Measurements from ENCODE around the gene H6PD.
A peak's percentile ranks its signal among the peaks of the same experiment; 100 is the strongest.

The H6PD gene

DNA sequence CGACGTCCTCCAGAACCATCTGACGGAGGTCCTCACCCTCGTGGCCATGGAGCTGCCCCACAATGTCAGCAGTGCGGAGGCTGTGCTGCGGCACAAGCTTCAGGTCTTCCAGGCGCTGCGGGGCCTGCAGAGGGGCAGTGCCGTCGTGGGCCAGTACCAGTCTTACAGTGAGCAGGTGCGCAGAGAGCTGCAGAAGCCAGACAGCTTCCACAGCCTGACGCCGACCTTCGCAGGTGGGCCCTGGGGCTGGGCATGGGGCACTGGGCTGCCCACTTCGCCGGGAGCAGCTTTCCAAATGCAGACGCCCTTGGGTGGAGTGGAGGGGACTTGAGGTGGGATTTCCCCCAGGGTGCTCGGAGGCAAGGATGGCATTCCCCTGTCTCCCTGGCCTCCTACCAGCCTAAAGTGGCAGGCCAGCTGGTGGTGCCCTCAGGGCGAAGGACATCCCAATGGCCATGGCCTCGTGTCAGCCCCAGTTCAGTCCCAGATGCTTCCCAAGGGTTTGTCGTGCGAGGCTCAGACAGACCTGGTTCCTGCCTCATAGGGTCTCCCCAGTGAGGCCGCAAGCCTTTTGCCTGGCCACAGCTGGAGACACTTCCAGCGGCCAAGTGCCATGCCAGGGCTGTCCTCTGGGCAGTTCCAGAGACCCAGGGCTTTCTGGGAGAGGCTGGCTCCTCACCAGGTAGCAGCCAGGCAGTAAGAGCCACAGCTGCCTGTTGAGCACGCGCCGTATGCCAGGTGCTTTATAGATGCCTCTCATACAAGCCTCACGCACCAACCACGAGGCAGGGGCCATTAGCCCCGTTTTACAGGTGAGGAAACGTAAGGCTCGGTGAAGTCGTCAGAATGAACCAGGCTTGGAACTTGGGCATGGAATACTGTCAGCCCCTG lies 27.8 kb downstream of the H6PD start:
- no peak for DNase-seq

DNA sequence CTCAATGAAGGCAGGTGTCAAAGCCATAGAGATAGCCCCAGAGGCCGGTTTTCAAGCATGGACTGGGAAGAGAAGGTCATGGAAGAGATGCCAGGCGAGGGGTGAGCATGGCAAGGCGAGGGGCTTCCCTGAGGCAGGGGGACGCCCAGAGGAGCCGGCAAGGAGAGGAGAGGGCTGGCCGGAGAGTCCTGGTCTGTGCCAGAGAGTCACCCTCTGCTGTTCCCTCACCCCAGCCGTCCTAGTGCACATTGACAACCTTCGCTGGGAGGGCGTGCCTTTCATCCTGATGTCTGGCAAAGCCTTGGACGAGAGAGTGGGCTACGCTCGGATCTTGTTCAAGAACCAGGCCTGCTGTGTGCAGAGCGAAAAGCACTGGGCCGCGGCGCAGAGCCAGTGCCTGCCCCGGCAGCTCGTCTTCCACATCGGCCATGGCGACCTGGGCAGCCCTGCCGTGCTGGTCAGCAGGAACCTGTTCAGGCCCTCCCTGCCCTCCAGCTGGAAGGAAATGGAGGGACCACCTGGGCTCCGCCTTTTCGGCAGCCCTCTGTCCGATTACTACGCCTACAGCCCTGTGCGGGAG lies 28.8 kb downstream of the H6PD start:
- DNase-seq, result no peak

DNA sequence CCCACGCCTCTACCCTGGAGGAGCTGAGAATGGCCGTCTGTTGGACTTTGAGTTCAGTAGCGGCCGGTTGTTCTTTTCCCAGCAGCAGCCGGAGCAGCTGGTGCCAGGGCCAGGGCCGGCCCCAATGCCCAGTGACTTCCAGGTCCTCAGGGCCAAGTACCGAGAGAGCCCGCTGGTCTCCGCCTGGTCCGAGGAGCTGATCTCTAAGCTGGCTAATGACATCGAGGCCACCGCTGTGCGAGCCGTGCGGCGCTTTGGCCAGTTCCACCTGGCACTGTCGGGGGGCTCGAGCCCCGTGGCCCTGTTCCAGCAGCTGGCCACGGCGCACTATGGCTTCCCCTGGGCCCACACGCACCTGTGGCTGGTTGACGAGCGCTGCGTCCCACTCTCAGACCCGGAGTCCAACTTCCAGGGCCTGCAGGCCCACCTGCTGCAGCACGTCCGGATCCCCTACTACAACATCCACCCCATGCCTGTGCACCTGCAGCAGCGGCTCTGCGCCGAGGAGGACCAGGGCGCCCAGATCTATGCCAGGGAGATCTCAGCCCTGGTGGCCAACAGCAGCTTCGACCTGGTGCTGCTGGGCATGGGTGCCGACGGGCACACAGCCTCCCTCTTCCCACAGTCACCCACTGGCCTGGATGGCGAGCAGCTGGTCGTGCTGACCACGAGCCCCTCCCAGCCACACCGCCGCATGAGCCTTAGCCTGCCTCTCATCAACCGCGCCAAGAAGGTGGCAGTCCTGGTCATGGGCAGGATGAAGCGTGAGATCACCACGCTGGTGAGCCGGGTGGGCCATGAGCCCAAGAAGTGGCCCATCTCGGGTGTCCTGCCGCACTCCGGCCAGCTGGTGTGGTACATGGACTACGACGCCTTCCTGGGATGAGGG lies 29.7 kb downstream of the H6PD start:
- no peak for DNase-seq

DNA sequence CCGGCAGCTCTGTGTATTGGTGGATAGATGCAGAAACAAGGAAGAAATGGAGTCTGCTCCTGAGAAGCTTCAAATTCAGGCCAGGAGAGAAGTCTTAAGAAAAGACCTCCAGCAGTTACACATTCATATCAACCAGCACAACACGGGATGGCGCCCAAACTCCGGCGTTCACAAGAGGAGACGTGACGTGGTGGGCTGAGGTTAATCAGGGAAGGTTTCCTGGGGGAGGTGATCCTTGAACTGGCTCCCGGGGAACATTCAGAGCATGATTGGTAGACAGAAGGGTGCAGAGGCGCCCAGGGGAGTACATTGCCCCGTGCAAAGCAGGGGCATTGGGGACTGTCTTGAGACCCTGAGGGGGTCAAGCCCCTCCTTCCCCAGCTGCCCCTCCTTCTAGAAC lies 30.5 kb downstream of the H6PD start:
- DNase-seq, result no peak

DNA sequence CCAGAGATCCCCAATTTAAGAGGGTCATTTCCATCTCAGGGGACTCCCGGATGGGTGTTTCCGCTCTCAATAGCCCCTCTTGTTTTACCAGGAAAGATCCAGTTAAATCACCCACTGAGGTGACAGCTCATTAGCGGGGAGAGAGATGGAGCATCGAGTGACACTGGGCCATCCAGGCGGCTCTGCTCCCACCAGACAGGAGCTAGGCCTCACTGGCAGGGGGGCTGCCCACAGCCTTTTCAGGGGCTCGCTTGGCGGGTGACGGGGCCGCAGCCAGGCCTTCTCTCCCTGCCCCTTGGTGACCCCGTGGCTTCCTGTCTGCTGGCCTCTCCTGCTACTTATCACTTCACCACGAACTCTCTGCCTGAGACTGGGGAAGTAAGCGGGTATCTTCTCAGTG lies 31.4 kb downstream of the H6PD start:
- no peak for DNase-seq

DNA sequence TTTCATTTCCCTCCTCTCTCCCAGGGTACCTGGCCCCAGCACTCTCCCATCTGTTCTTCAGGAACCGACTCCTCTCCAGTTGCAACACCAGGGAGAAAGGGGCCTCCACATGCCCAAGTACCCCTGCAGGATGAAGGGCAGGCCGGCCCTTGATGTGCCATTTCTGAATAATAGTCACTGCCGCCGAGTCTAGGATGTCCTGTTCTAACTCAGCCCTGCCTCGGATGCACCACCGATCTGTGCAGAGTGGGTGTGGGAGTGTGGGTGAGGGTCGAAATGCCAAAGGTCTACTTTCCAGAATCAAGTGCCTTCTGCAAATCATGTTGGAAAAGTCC lies 32.7 kb downstream of the H6PD start:
- DNase-seq, result no peak

DNA sequence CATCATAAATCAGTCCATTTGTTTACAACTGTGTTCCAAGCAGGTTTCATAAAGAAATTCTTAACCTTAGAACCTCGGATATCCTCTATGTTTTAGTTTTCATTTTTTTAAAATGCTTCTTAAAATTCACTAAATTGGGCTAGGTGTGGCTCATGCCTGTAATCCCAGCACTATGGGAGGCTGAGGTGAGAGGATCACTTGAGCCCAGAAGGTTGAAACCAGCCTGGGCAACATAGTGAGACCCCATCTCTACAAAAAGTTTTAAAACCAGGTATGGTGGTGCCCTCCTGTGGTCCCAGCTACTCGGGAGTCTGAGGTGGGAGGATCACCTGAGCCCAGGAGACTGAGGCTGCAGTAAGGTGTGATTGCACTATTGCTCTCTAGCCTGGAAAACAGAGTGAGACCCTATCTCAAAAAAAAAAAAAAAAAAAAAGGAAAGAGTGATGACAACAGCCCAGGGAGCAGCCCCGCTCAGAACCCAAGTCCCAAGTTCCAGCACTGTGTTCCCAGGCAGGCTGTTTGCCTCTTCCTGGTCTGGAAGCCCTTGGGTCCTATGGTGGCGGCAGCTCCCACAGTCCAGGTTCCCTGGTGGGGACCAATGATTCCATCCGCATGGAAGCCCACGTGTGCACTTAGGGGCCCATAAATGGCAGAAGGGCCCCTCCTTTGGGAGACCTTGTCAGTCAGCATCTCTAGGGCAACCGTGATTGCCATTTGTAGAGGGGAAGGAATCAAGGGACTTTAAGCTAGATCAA lies 33.4 kb downstream of the H6PD start:
- no peak for DNase-seq

DNA sequence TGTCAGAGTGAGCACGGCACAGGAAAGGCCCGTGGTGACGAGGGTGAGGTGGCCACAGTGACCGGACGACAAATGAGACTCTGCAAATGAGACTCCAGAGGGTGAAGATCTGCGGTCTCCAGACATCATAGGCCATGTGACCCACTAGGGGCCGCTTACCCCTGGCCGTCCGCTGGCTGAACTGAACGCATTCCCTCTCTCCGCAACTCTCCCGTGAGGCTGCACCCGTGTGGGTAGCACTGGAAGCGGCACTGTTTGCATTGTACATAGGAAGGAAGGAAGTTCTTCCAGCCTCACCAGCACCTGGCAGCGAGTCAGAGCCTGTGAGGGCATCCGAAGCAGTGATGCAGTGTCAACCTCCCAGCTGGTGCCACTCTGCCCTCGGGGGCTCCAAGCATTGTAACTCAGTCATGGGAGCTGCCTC lies 34.5 kb downstream of the H6PD start:
- DNase-seq, result no peak

DNA sequence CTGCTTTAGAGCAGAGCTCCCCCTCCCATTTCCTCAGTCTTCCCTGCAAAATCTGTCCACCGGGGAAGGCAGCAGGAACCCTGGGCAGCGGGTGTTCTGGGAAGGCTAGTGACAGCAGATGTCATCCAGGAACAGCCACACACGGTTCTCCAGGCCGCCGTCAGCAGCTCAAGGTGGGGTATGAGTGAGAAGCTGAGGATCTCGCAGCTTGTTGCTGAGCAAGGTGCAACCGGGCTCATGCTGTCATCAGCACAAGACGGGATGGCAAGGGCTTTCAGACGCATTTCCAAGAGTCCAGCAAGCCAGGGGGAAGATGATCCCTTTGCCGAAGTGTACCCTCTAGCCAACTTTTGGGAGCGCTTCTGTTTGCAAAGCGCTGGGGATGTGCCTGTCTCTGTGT lies 35.1 kb downstream of the H6PD start:
- no peak for DNase-seq

DNA sequence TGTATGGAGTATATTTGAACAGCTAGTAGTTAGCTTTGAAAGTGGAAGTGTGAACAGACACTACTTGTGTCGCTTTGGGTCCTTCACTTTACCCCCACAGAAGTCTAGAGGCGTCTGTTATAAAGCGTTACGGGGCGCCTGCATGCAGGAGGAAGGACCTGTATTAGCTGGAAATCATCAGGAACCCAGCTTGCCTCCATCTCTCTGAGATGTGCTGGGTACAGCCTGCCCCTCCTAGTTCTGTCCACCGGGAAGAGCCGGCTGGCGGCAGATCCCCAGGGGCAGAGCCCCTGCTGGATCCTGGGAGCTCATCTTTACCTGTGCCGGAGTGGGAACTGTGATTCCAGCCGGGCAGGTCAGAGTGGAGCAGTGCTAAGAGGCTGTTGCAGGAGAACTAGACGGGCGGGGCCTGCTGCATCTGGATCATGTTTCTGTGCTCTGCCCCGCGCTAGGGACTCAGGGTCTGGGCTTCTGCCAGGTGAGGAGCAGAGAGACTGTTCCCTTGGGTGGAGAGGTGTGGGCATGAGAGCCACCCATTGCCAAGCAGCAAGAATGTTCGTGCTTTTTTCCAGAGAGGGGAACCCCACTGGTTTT lies 35.8 kb downstream of the H6PD start:
- peak; percentile 86 for DNase-seq

DNA sequence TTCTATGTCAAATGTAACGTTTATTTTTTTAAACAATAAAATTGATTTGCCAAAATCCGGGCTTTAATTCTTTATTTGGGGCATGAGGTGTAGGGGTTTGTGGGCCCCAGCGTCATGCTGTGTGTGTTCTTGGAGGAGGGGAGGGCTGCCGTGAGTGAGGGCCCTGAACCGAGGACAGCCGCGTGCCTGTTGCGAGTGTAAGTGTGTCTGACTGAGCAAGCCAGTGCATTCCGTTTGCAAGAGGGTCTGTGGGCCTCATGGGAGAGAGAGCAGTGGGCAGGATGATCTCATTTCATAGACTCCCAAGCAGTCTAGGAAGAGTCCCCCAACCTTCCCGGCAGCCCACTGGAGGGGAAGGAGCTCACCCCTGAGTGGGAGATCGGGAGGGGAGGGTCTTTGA lies 36.7 kb downstream of the H6PD start:
- no peak for DNase-seq

DNA sequence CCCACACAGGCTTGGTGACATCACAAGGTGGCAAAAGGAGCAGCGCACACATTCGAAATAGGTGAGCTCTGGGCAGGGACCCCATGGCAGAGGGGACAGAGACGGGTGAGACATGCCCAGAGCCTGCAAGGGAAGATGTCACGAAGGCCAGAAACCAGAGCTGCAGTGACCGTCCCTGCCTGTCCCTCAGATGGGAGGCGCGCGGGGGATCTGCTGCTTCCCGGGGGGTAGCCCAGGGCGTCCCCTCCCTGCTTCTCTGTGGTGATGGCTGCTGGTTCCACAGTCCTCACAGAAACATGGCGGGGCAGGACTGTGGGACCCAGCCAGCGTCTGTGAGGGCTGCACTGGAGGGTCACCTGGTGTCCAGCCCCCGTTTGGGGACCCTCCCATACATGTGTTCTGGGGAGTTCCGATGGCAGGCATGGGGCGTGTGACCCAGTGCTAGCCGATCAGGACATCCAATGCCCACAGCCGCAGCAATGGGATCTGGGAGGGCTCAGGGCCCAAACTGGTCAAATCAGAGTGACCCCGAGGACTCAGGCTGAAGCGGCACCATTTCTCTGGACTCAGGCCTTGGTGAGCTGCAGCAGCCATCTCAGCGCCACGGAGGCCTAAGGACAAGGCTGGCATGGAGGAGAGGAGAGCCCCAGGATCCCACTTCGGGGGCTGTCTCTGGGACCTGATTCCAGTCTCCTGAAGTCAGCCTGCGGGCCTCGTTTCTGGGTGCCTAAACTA lies 37.5 kb downstream of the H6PD start:
- no peak for DNase-seq

DNA sequence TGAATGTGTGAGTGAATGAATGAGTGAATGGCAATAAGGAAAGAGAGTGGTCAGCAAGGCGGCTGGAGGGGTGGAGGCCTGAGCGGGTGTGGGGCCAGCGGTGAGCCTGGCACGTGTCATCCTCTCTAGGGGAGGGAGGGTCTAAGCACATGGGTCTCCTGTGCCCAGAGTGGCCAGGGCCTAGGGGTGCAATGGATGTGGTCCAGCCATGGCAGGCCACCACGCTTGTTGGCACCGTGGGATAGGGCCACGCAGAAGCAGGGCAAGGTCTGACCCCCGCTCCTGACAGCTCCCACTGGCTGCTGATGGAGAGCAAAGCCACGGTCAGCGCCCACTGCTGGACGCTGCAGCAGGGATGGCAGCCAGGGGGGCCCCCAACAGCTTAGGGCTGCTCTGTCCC lies 38.6 kb downstream of the H6PD start:
- no peak for DNase-seq

DNA sequence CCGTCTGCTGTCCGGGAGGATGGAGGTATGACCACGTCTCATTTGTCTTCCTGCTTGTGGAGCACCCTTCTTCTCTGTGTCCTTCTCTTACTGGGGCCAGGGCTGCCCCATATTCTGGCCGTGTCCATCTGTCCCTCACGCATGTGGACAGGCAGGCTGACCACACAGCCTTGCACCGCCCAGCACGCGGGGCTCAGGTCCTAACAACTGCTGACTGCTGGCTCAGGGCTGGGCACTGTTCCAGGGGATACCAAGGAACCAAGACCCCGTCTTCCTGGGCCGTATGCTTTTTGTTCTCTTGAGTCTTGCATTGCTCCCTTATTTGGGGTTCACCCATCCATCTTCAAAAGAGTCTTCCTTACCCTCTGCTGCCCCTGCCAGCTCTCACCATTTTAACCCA lies 40.6 kb downstream of the H6PD start:
- DNase-seq, result no peak

DNA sequence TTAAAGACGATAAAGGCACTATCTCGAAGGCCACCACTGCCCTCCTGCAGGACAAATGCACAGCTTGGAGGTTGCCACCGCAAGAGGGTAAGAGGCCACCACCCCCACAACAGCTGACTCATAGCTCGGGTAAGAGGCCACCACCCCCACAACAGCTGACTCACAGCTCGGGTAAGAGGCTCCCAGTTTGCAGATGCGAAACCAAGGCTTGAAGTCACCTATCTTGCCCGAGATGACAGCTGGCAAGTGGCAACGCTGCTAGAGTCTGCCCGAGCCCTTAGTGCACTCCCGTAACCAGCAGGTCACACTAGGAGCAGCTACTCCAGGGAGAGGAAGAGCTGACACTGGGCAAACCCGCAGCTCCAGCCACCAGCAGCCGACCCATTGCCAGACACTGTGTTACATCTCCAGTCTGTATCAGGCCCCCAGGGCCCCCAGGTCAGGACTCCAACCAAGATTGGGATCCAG lies 41.0 kb downstream of the H6PD start:
- DNase-seq, result no peak

DNA sequence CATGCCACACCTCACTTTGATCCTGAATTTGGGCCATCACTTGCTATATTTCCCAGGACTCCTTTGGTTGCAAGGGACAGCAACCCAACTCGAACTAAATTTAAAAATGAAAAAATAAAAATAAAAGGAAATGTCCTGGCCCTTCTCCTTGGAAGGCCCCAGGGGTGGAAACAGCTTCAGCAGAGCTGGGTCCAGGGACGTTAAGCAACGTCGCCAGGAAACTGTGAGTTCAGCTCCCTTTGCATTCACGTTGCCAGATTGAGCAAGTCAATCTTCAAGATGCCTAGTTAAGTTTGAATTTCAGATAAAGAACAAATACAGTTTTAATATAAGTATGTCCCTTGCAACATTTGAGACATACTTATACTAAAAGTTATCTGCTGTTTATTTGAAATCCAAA lies 43.5 kb downstream of the H6PD start:
- DNase-seq, result no peak

DNA sequence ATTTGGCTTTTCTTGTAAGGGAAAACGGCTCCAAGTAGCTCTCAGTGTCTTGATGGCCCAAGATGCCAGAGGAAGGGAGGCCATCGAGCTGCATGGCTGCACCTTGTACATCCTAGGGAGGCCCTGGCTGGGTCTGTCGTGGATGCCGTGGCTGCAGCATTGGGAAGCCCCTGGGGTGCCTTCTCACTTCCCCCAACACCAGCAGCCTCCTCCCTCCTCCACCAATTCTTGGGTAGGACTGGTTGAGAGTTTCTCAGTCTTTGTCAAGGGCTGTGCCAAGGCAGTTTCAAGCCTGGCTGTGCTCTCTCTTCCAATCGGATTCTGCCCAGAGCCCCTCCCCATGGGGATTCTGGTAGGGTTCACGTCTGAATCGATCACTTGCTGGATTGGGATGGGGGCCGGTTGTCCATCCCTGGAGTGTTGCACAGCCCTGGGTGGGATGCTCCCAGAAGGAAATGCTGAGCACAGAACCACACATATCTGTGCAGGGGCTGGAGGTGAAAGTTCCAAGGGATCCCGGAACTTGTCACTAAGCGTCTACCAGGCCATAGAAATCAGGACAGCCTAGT lies 44.1 kb downstream of the H6PD start:
- no peak for DNase-seq

DNA sequence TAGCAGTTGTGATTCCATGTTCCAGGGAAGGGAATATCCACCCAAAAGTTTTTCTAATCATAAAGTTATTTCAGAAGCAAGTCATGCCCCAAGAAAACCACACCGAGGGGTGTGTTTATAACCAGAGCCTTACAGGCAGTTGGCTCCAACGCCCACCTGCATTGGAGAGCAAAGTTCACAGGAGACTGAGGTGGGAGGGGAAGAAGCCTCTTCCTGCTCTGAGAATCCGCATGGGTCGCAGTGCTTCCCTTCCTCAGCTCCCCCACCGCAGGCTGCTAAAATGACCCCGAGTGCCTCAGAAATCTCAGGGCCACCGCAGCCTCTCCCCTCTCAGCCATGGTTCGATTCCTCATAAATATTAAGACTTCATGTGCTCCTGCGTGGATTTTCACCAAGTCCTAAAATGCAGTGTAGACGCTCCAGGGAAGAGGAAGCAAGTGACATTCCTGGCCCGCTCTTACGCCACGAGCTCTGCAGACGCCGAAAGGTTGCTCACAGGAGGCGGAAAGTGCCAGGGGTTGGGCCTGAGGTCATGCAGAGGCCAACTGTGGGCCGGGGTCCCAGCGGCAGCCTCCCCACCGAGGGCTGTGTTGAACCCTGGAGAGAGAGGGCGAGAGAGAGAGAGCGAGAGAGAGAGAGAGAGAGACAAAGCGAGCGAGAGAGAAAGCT lies 44.7 kb downstream of the H6PD start:
- no peak for DNase-seq

DNA sequence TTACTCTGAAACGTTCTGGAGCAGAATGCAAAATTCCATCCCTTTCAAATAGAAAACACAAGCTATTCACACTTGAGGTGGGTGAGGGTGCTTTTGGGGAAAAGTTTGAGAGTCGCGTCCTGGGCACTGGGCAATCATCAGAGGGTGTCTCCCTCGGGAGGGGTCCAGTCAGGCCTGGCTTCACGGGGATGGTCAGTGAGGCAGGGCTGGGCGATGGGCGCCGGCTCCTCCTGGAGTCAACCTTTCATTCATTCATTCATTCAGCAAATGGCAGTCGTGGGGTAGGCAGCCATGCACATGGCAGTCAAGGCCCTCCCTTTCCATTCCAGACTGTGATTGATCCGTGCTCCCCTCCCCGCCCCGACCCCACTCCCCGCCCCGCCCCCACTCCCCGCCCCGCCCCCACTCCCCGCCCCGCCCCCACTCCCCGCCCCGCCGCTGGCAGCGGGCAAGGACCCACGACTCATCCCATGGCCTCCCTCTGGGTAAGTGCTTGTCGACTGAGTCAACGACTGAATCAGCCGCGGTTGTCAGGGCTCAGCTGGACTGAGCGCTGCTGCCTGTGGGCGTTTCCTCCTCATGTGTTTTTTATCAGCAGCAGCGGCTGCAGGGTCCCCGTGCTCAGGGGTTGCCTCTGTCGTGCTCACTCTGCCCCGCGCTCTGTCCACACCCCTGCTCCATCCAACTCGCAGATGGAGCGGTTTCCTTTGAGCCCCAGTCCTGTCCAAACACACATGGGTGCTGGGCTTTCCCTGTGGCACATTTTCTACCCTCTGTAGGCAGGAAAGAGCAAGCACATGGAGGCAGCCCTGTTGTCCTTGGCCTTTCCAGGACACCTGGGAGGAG lies 45.7 kb downstream of the H6PD start:
- DNase-seq, result peak; percentile 5

All from NCI-H345 (cell line).